ENCODE measurements around the gene MAPK8. TPM values are rescaled to one million over a fixed set of nuclear protein-coding genes. Genes with fewer than 3 reads are reported as not detected.

Gene MAPK8
- total and polyA plus RNA-seq, 12 donors, result 7.6 to 103 (median 31.9) TPM

- intact Hi-C loops (cut with DNase I), result no loop called here
- H3K27ac ChIP-seq, result no peak overlapping the region
- H3K27me3 ChIP-seq, result no peaks in the 10 kb centered on the region
- no peaks in the 10 kb centered on the region for H3K36me3 ChIP-seq (replicated peaks in 1 of 2)
- peak in 1 of 7 donors; percentile 49 for DNase-seq
- no peak overlapping the region for H3K4me3 ChIP-seq
- WGBS, 4 donors, result 67 to 82% (median 76%) methylated on average over 10 of the region's 10 CpGs
- H3K9me3 ChIP-seq (replicated peaks in 1 of 3), result no peaks in the 10 kb centered on the region
- no peaks in the 10 kb centered on the region for H3K4me1 ChIP-seq (replicated peaks in 1 of 2)
- TF ChIP-seq CTCF (IDR thresholded peaks at IDR 0.05), result no peak
- TF ChIP-seq POLR2A (IDR thresholded peaks at IDR 0.05), result no peak
Observed at GRCh38 chr10:48439581-48440041, 133.1 kb downstream of the MAPK8 start.

- Histone ChIP-seq H3K27me3 (no peaks in the 10 kb centered on the region), H3K36me3 (replicated peaks in 1 of 2) (no peaks in the 10 kb centered on the region)
- no peak for TF ChIP-seq POLR2A (IDR thresholded peaks at IDR 0.05)
- no peak for TF ChIP-seq CTCF (IDR thresholded peaks at IDR 0.05)
Observed at GRCh38 chr10:48440771-48441170, 134.3 kb downstream of the MAPK8 start.

GRCh38 chr10:48442090-48442808 lies 135.8 kb downstream of the MAPK8 start:
- no peaks in the 10 kb centered on the region for H3K4me1 ChIP-seq (replicated peaks in 1 of 2)
- peak in 1 of 7 donors; percentile 45 for DNase-seq
- 79 to 86% (median 83%) methylated on average over 9 to 11 of the region's 11 CpGs for WGBS, 4 donors
- H3K27me3 ChIP-seq, result no peaks in the 10 kb centered on the region
- no peak overlapping the region for H3K4me3 ChIP-seq
- intact Hi-C loops (cut with DNase I), result no loop called here
- no peak overlapping the region for H3K27ac ChIP-seq
- TF ChIP-seq POLR2A (IDR thresholded peaks at IDR 0.05) (no peak), CTCF (IDR thresholded peaks at IDR 0.05) (no peak)
- H3K9me3 ChIP-seq (replicated peaks in 1 of 3), result no peaks in the 10 kb centered on the region
- H3K36me3 ChIP-seq (replicated peaks in 1 of 2), result no peaks in the 10 kb centered on the region

More at GRCh38 chr10:48440771-48441170, 134.3 kb downstream of the MAPK8 start:
- no peaks in the 10 kb centered on the region for H3K4me1 ChIP-seq (replicated peaks in 1 of 2)
- H3K4me3 ChIP-seq, result no peak overlapping the region
- no peak overlapping the region for H3K27ac ChIP-seq
- H3K9me3 ChIP-seq (replicated peaks in 1 of 3), result no peaks in the 10 kb centered on the region
- intact Hi-C loops (cut with DNase I), result no loop called here
- no peak for DNase-seq
- WGBS, 4 donors, result 93 to 95% (median 93%) methylated on average over 4 of the region's 4 CpGs

GRCh38 chr10:48442809-48443177 lies 136.3 kb downstream of the MAPK8 start:
- no peak overlapping the region for H3K4me3 ChIP-seq
- no peaks in the 10 kb centered on the region for H3K36me3 ChIP-seq (replicated peaks in 1 of 2)
- 72 to 78% (median 77%) methylated on average over 5 of the region's 5 CpGs for WGBS, 4 donors
- DNase-seq, result no peak
- no peak for TF ChIP-seq CTCF (IDR thresholded peaks at IDR 0.05)
- no peak for TF ChIP-seq POLR2A (IDR thresholded peaks at IDR 0.05)
- no peaks in the 10 kb centered on the region for H3K4me1 ChIP-seq (replicated peaks in 1 of 2)
- intact Hi-C loops (cut with DNase I), result no loop called here
- H3K27ac ChIP-seq, result no peak overlapping the region
- H3K9me3 ChIP-seq (replicated peaks in 1 of 3), result no peaks in the 10 kb centered on the region
- H3K27me3 ChIP-seq, result no peaks in the 10 kb centered on the region
